Brain microvascular endothelial cell (primary cell): Measurements from ENCODE around the gene SDK1.

Source experiments
- DNase-seq: peaks from one replicate; pipeline ENCODE4 v3.0.0-alpha.2; 2020
- H3K27ac ChIP-seq: fragments of 250-450 bp; sonication (Bioruptor Pico); 2 replicates; pipeline ENCODE4 v1.5.1; 2020; ENCODE audit warnings: mild to moderate bottlenecking, moderate library complexity
- H3K27me3 ChIP-seq: fragments of 250-450 bp; sonication (Bioruptor Pico); replicated peaks from 2 replicates; pipeline ENCODE4 v1.5.1; 2020; ENCODE audit warnings: mild to moderate bottlenecking
- H3K36me3 ChIP-seq: fragments of 250-450 bp; sonication (Bioruptor Pico); replicated peaks from 2 replicates; pipeline ENCODE4 v1.5.1; 2020; ENCODE audit warnings: mild to moderate bottlenecking
- H3K4me3 ChIP-seq: 2 replicates; pipeline ENCODE4 v1.5.1; 2011; ENCODE audit warnings: low read depth, mild to moderate bottlenecking, control low read depth, low read length, moderate library complexity
- CTCF ChIP-seq: IDR thresholded peaks from 2 replicates; pipeline ENCODE4 v1.5.1; 2011; ENCODE audit warnings: low read depth, mild to moderate bottlenecking, moderate library complexity, low read length, control low read depth, inconsistent platforms; ENCODE audit errors: missing control alignments
- in situ Hi-C: cut with HindIII; loops from 2 replicates; pipeline ENCODE4 v1.10.0; 2017; ENCODE audit warnings: low sequenced_read_pairs, low pct_ligation_motif_present

The SDK1 gene

GRCh38 chr7:3370068-3370830 lies 69.2 kb downstream of the SDK1 start:
- in situ Hi-C loops, result no loop called here

GRCh38 chr7:3370921-3371320 lies 69.9 kb downstream of the SDK1 start:
- in situ Hi-C loops, result no loop called here
- no peak for DNase-seq
- no peak for TF ChIP-seq CTCF
- Histone ChIP-seq H3K4me3 (no peak overlapping the region), H3K27me3 (no peaks in the 10 kb centered on the region), H3K36me3 (no peaks in the 10 kb centered on the region), H3K27ac (no peak overlapping the region)

More at GRCh38 chr7:3370068-3370830, 69.2 kb downstream of the SDK1 start:
- no peak overlapping the region for H3K4me3 ChIP-seq
- no peaks in the 10 kb centered on the region for H3K36me3 ChIP-seq
- DNase-seq, result no peak
- H3K27ac ChIP-seq, result no peak overlapping the region
- TF ChIP-seq CTCF, result no peak
- H3K27me3 ChIP-seq, result no peaks in the 10 kb centered on the region

- TF ChIP-seq CTCF, result no peak
- Histone ChIP-seq H3K4me3 (no peak overlapping the region), H3K36me3 (no peaks in the 10 kb centered on the region), H3K27me3 (no peaks in the 10 kb centered on the region), H3K27ac (no peak overlapping the region)
- no peak for DNase-seq
- in situ Hi-C loops, result no loop called here
These were observed 70.5 kb downstream of the SDK1 start for GRCh38 chr7:3371601-3372000.

- no peak overlapping the region for H3K27ac ChIP-seq
- H3K36me3 ChIP-seq, result no peaks in the 10 kb centered on the region
- no peak for DNase-seq
- in situ Hi-C loops, result no loop called here
- no peak overlapping the region for H3K4me3 ChIP-seq
- no peaks in the 10 kb centered on the region for H3K27me3 ChIP-seq
- TF ChIP-seq CTCF, result no peak
These were observed 73.2 kb downstream of the SDK1 start for GRCh38 chr7:3374239-3374638.

GRCh38 chr7:3378390-3379150 lies 77.5 kb downstream of the SDK1 start:
- Histone ChIP-seq H3K36me3 (no peaks in the 10 kb centered on the region), H3K27me3 (no peaks in the 10 kb centered on the region), H3K4me3 (no peak overlapping the region), H3K27ac (no peak overlapping the region)
- in situ Hi-C loops, result no loop called here
- DNase-seq, result no peak
- TF ChIP-seq CTCF, result no peak
